ENCODE data around the gene MXRA7.

Gene MXRA7

DNA sequence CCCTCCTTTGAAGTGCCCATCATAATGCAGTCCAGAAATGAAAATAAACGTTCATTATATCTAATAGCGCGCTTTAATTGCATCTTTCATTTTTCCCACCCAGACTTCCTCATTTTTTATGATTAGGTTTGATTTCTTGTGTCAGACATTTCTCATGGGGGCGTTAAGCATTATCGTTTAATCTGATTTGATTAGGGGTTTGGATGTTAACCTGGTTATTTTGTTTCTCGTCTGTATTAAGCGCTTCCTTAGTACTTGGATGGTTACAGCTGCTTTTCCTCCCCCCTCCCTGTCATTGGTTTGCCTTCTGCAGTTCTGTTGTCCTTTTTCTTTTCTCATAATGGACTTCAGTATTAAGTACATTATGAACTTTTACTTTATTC is 27.7 kb upstream of the MXRA7 start:
- TF ChIP-seq, protein P1, sequence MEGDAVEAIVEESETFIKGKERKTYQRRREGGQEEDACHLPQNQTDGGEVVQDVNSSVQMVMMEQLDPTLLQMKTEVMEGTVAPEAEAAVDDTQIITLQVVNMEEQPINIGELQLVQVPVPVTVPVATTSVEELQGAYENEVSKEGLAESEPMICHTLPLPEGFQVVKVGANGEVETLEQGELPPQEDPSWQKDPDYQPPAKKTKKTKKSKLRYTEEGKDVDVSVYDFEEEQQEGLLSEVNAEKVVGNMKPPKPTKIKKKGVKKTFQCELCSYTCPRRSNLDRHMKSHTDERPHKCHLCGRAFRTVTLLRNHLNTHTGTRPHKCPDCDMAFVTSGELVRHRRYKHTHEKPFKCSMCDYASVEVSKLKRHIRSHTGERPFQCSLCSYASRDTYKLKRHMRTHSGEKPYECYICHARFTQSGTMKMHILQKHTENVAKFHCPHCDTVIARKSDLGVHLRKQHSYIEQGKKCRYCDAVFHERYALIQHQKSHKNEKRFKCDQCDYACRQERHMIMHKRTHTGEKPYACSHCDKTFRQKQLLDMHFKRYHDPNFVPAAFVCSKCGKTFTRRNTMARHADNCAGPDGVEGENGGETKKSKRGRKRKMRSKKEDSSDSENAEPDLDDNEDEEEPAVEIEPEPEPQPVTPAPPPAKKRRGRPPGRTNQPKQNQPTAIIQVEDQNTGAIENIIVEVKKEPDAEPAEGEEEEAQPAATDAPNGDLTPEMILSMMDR (conservative IDR thresholded peaks at IDR 0.05), result no peak
- no peak for TF ChIP-seq ZFX (IDR thresholded peaks at IDR 0.05)
- peak overlapping the region; percentile 100 for H3K27ac ChIP-seq

DNA sequence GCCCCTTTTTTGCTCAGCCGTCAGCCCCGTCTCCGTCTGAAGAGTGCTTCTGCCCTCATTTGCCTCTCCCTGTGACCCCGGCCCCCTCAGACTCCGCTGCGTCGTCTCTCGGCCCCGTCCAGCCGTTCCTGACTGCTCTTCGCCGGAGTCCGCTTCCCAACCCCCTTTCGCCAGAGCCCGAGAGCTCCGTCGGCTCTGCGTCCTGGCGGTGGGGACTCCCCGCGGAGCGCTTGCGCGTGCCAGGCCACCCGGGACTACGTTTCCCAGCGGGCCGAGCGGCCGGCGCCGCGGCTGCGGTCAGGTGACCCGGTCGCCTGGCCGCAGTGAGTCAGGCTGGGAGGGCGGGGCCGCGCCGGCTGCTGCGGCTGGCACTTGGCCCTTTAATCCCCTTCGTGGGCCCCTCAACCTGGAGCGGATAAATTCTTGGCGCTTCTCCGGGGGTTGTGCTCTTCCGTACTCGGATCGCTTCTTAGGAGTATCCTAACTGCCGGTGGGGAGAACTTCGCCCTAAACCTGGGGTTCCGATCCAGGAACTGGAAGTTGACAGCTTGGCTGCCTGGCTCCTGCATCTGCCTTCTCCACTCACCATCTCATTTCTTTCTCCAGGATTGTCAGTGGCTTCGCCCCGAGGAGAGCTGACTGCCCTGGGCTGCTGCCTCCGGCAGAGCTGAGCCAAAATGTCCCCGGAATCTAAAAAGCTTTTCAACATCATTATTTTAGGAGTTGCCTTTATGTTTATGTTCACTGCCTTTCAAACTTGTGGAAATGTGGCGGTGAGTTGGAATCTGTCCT is 27.1 kb upstream of the MXRA7 start, which contains the start of gene MFSD11:
TSS of gene MFSD11 (plus strand) at position 444 of the 792 bp plus-strand sequence. CDS start at position 678, 234 bp downstream.
- H3K27ac ChIP-seq, result peak within 1 kb of the TSS; percentile 100
- TF ChIP-seq ZFX (IDR thresholded peaks at IDR 0.05), result no peak
- TF ChIP-seq, protein P1 (conservative IDR thresholded peaks at IDR 0.05), result no peak

DNA sequence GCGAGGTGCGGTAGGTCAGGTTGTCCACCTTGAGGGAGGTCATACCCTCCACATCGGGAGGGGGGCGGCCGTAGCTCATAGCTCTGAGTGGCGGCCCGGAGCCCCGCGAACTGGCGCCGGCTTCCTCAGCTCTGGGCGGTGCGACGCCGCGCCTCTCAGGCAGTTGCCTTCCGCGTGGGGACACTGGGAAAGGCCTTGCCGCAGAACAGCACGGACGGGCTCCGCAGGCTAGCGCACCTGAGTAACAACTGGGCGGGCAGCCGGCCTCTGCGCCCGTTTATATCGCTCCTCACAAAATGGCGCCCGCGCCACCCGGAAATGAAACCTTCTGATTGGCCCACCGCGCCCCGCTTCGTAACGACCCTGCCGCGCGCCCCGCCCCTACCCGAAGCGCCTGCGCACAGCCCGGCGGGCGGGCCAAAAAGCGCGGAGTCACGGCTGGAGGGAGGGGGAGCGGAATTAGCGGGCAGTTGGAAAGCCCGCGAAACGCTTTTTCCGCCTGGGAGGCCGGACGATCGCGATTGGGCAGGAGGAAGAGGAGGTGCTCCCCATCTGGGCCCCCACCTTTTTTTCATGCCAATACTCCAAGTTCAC is 26.4 kb upstream of the MXRA7 start, which contains the start of gene SRSF2:
TSS of gene SRSF2 (minus strand) at position 250 of the 594 bp plus-strand sequence. CDS start at position 79, 171 bp downstream.
- H3K27ac ChIP-seq, result peak within 1 kb of the TSS; percentile 100
- TF ChIP-seq, protein P1 (conservative IDR thresholded peaks at IDR 0.05), result no peak
- TF ChIP-seq ZFX (IDR thresholded peaks at IDR 0.05), result peak; percentile 92

DNA sequence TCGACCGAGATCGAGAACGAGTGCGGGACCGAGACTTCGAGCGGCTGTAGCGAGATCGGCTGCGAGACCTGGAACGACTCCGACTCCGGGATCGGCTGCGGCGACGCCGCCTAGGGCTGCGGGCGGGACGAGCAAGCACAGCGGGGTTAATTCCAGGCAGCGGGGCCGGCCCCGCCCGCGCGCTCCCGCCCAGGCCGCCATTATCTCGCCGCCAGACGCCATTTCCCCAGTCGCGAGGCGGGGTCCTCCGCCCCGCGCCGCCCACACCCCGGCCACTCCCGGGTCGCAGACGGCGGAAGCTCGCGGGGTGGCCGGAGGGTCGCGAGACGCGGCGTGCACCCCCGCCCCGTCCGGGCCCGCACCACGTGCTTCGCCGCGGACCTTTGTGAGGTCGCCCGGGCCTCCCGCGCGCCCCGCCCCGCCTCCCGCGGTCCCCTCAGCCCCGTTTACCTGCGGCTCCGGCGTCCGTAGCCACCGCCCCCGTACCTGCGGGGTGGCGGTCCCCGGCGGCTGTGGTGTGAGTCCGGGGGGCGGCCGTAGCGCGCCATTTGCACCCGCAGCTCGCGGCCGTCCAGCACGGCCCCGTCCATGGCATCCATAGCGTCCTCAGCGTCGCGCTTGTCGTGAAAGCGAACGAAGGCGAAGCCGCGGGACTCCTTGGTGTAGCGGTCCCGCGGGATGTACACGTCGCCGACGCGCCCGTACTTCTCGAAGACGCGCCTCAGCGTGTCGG is 25.8 kb upstream of the MXRA7 start:
- H3K27ac ChIP-seq, result peak overlapping the region; percentile 100
- TF ChIP-seq ZFX (IDR thresholded peaks at IDR 0.05), result no peak
- TF ChIP-seq, protein P1 (conservative IDR thresholded peaks at IDR 0.05), result peak; percentile 17; the same call in 1 of the 2 replicates

DNA sequence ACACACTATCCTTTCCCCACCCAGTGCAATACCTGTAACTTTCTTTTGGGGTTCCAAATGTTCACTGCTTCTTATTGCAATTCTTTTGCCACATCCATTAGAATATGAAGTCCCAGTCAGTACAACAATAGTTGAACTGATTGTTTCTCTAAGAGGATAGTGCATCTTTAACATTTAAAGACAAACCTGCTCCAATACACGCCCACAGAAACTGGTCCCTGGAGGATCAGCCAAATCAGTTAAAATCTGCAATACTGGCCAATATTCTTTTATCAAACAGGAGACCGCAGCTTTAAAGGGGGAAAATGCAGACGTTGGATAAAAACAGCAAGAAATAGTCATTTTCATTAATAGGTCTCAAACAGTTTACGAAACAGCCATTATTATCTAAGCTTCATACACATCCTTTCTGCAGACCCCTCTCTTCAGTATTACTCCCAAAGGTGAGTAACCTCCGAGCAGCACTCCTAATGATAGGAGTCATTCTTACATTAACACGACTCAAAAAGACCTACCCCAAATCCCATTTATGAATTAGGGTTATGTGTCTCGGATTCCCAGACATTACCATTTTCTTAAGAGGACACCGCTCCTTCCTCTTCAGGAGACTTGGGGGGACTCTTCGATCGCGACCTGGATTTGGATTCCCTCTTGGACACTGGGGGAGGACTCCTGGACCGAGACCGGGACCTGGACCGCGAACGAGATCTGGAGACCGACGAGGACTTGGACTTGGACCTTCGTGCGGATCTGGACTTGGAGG is 25.0 kb upstream of the MXRA7 start:
- TF ChIP-seq, protein P1 (conservative IDR thresholded peaks at IDR 0.05), result no peak
- TF ChIP-seq ZFX (IDR thresholded peaks at IDR 0.05), result no peak
- H3K27ac ChIP-seq, result peak overlapping the region; percentile 100

DNA sequence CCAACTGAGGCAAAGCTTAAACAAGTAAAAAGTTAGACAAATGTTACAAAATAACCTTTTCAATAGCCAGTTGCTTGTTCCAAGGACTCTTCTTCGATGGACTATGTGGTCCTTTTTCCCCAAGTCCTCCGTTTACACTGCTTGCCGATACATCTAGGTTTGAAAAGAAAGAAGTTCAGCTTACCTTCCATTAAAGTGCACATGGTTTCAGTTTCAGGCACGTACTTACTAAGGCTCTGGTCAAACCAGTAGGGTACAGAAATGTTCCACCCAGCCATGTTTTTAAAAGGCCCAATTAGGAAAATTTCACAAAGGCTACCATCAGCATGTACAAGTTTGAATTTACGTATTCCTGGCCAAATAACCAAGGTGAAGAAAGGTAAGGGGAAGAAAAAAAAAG is 24.2 kb upstream of the MXRA7 start:
- TF ChIP-seq, protein P1 (conservative IDR thresholded peaks at IDR 0.05), result no peak
- no peak for TF ChIP-seq ZFX (IDR thresholded peaks at IDR 0.05)
- H3K27ac ChIP-seq, result no peak overlapping the region
